Astrocyte (in vitro differentiated cells and primary cell): Measurements from ENCODE around the gene LCE3C. TPM values are rescaled to one million over a fixed set of nuclear protein-coding genes. Genes with fewer than 3 reads are reported as not detected.
A peak's percentile ranks its signal among the peaks of the same experiment; 100 is the strongest.
"Not testable (repeated sequence)": the region's sequence is repeated elsewhere in the genome, so short reads cannot be mapped to it uniquely, and the experiment has no call there.

Experiments
- DNase-seq: peaks from one replicate; pipeline ENCODE4 v3.0.0-alpha.2; 2010; ENCODE audit warnings: low read depth
- FAIRE-seq: peaks from 2 replicates; lab custom pipeline; 2011; peaks lifted over from hg19 to GRCh38; lab: Jason Lieb, UNC
- H2AFZ ChIP-seq: 2 replicates; pipeline ENCODE4 v1.6.0; 2012; ENCODE audit warnings: low read depth, low read length, inconsistent platforms
- H3K27ac ChIP-seq: 2 replicates; pipeline ENCODE4 v1.5.1; 2011; ENCODE audit warnings: low read depth, low read length, inconsistent platforms
- H3K27me3 ChIP-seq: 2 replicates; pipeline ENCODE4 v1.6.0; 2011; ENCODE audit warnings: low read length, inconsistent platforms; ENCODE audit not compliant: insufficient read depth
- H3K36me3 ChIP-seq: 2 replicates; pipeline ENCODE4 v1.5.1; 2011; ENCODE audit warnings: low read length, inconsistent platforms; ENCODE audit not compliant: insufficient read depth
- H3K4me1 ChIP-seq: 2 replicates; pipeline ENCODE4 v1.5.1; 2011; ENCODE audit warnings: low read length, inconsistent platforms; ENCODE audit not compliant: insufficient read depth
- H3K4me2 ChIP-seq: 2 replicates; pipeline ENCODE4 v1.6.0; 2012; ENCODE audit warnings: low read length, inconsistent platforms
- H3K4me3 ChIP-seq: 2 replicates; pipeline ENCODE4 v1.5.1; 2011; ENCODE audit warnings: low read depth, mild to moderate bottlenecking, low read length, inconsistent platforms; ENCODE audit not compliant: insufficient read depth
- H3K79me2 ChIP-seq: 2 replicates; pipeline ENCODE4 v1.6.0; 2012; ENCODE audit warnings: mild to moderate bottlenecking, low read length, inconsistent platforms; ENCODE audit not compliant: insufficient read depth
- H3K9ac ChIP-seq: 2 replicates; pipeline ENCODE4 v1.6.0; 2012; ENCODE audit warnings: mild to moderate bottlenecking, low read length, inconsistent platforms
- H3K9me3 ChIP-seq: 2 replicates; pipeline ENCODE4 v1.5.1; 2012; ENCODE audit warnings: low read depth, mild to moderate bottlenecking, low read length, inconsistent platforms; ENCODE audit not compliant: insufficient read depth
- H4K20me1 ChIP-seq: 2 replicates; pipeline ENCODE4 v1.6.0; 2012; ENCODE audit warnings: low read length, inconsistent platforms; ENCODE audit not compliant: insufficient read depth
- H3K27ac Mint-ChIP-seq: one replicate; pipeline ENCODE4 v1.8.0; 2021; ENCODE audit warnings: mild to moderate bottlenecking, mixed read lengths; ENCODE audit not compliant: unreplicated experiment
- H3K27me3 Mint-ChIP-seq: one replicate; pipeline ENCODE4 v1.8.0; 2021; ENCODE audit warnings: low read depth, mixed read lengths; ENCODE audit not compliant: unreplicated experiment
- H3K36me3 Mint-ChIP-seq: one replicate; pipeline ENCODE4 v1.8.0; 2021; ENCODE audit warnings: low read depth, mixed read lengths; ENCODE audit not compliant: unreplicated experiment
- H3K4me1 Mint-ChIP-seq: one replicate; pipeline ENCODE4 v1.8.0; 2021; ENCODE audit warnings: low read depth, mixed read lengths; ENCODE audit not compliant: unreplicated experiment
- H3K4me3 Mint-ChIP-seq: one replicate; pipeline ENCODE4 v1.8.0; 2021; ENCODE audit warnings: mild to moderate bottlenecking, moderate library complexity, mixed read lengths; ENCODE audit not compliant: unreplicated experiment
- H3K9me3 Mint-ChIP-seq: one replicate; pipeline ENCODE4 v1.8.0; 2021; ENCODE audit warnings: mild to moderate bottlenecking, mixed read lengths; ENCODE audit not compliant: unreplicated experiment
- CTCF ChIP-seq: IDR thresholded peaks from 2 replicates; pipeline ENCODE4 v1.5.1; 2011; ENCODE audit warnings: low read depth, mild to moderate bottlenecking, inconsistent platforms, low read length, moderate library complexity; ENCODE audit not compliant: insufficient read depth
- EZH2 ChIP-seq: IDR thresholded peaks from 2 replicates; pipeline ENCODE4 v1.6.1; 2012; ENCODE audit warnings: mild to moderate bottlenecking, low read length, inconsistent platforms; ENCODE audit not compliant: insufficient read depth
- total RNA-seq: library from RNA; stranded (reverse); gene quantifications from 2 replicates; pipeline ENCODE4 v1.2.1, GENCODE V29; 2021

The LCE3C gene
- total RNA-seq, 1 donor from 2014 or later: not detected

- no peak for FAIRE-seq
These were observed 33.4 kb upstream of the LCE3C start, which contains the start of gene LCE3E for GRCh38 chr1:152566681-152567080. TSS of gene LCE3E (minus strand) at chr1:152566780. CDS start at chr1:152566208, 572 bp downstream.

GRCh38 chr1:152577168-152577567 is 22.9 kb upstream of the LCE3C start:
- TF ChIP-seq CTCF (no peak), EZH2 (no peak)
- Histone ChIP-seq H3K36me3 (no peaks in the 10 kb centered on the region), H3K9ac (no peak overlapping the region), H3K4me3 (no peak overlapping the region), H3K4me2 (no peak overlapping the region), H3K27me3 (no peaks in the 10 kb centered on the region), H2AFZ (no peak overlapping the region), H3K4me1 (no peaks in the 10 kb centered on the region), H3K79me2 (no peaks in the 10 kb centered on the region), H3K27ac (no peak overlapping the region), H3K9me3 (no peaks in the 10 kb centered on the region), H4K20me1 (no peaks in the 10 kb centered on the region)
- H3K27ac Mint-ChIP-seq: peak overlapping the region; percentile 29
- H3K4me1 Mint-ChIP-seq: peaks cover 8% of the 10 kb centered on the region
- no peak overlapping the region for H3K4me3 Mint-ChIP-seq
- DNase-seq (no peak), FAIRE-seq (no peak)
- no peaks in the 10 kb centered on the region for H3K9me3 Mint-ChIP-seq
- no peaks in the 10 kb centered on the region for H3K36me3 Mint-ChIP-seq
- H3K27me3 Mint-ChIP-seq: peaks cover 4% of the 10 kb centered on the region

More at GRCh38 chr1:152566681-152567080, 33.4 kb upstream of the LCE3C start, which contains the start of gene LCE3E:
- Histone ChIP-seq H4K20me1 (no peaks in the 10 kb centered on the region), H3K4me3 (no peak within 1 kb of the TSS), H3K4me1 (no peaks in the 10 kb centered on the region), H3K79me2 (no peaks in the 10 kb centered on the region), H3K27ac (no peak within 1 kb of the TSS), H3K4me2 (no peak within 1 kb of the TSS), H3K9ac (no peak within 1 kb of the TSS), H3K36me3 (no peaks in the 10 kb centered on the region), H3K9me3 (peaks cover 4% of the 10 kb centered on the region), H3K27me3 (no peaks in the 10 kb centered on the region), H2AFZ (no peak within 1 kb of the TSS)
- no peak for DNase-seq
- no peak within 1 kb of the TSS for H3K4me3 Mint-ChIP-seq
- no peaks in the 10 kb centered on the region for H3K27me3 Mint-ChIP-seq
- no peak within 1 kb of the TSS for H3K27ac Mint-ChIP-seq
- H3K9me3 Mint-ChIP-seq: no peaks in the 10 kb centered on the region
- no peaks in the 10 kb centered on the region for H3K36me3 Mint-ChIP-seq
- TF ChIP-seq EZH2 (no peak), CTCF (no peak)
- H3K4me1 Mint-ChIP-seq: no peaks in the 10 kb centered on the region

- H3K4me2 ChIP-seq, H3K9me3 Mint-ChIP-seq, FAIRE-seq, H3K9ac ChIP-seq, H3K4me1 Mint-ChIP-seq, H3K36me3 ChIP-seq, H3K27ac ChIP-seq, H3K79me2 ChIP-seq, H3K27me3 ChIP-seq, H3K27ac Mint-ChIP-seq, DNase-seq, H3K4me1 ChIP-seq, H3K36me3 Mint-ChIP-seq, H4K20me1 ChIP-seq, H2AFZ ChIP-seq, H3K27me3 Mint-ChIP-seq, H3K4me3 ChIP-seq, H3K9me3 ChIP-seq, H3K4me3 Mint-ChIP-seq: not testable (repeated sequence)
These were observed 20.5 kb upstream of the LCE3C start for GRCh38 chr1:152579526-152579925.
